ENCODE measurements around the gene MGAM2. TPM values are rescaled to one million over a fixed set of nuclear protein-coding genes. Genes with fewer than 3 reads are reported as not detected.

Gene MGAM2
- total and polyA plus RNA-seq, 2 of the 8 experiments (the other 6 are each of a cell fraction or from before 2014, with no cell fraction given) = 0.02 TPM; not detected in 1

DNA sequence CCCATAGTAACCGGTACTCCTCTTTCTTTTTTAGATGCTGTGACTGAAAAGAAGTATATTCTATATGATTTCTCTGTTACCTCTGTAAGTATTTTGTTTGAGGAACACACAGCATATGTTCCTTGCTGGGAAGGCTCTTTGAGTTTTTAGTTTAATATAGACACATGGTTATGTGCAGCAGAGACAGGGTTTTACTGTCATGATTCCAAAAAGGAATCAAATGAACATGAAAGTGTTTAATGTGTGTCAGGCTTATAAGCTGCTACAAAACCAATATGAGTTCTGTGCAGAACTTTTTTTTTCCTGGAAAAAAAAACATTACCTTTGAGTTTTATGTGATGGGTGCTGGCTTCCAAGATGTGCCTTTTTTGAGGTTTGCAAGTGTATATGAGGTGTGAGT, 50.4 kb downstream of the MGAM2 start:
- Histone ChIP-seq H3K23ac (ENCODE audit: insufficient read length) (no peak overlapping the region), H3K18ac (ENCODE audit: extremely low read depth, low read length) (no peak overlapping the region), H3K9me3 (ENCODE audit: insufficient read depth in 2 of 2, low read depth in 1 of 2, low read length in 1 of 2) (no peaks in the 10 kb centered on the region), H2BK5ac (ENCODE audit: low read depth, low read length) (no peak overlapping the region), H2BK15ac (ENCODE audit: low read length) (no peak overlapping the region), H3K27me3 (replicated peaks in 1 of 4; ENCODE audit: control insufficient read depth in 3 of 4, extremely low read depth in 1 of 4, insufficient read depth in 3 of 4, low read length in 3 of 4) (no peaks in the 10 kb centered on the region), H3K4ac (replicated peaks; ENCODE audit: insufficient read length, low read depth, low read length) (no peak overlapping the region), H2AK5ac (ENCODE audit: low read depth, low read length) (no peak overlapping the region), H2AFZ (ENCODE audit: low read length) (no peak overlapping the region), H4K8ac (ENCODE audit: extremely low read depth, insufficient read depth, low read length) (no peak overlapping the region), H3K56ac (replicated peaks; ENCODE audit: insufficient read length, low read depth, low read length) (no peak overlapping the region), H3K79me2 (ENCODE audit: control insufficient read depth in 1 of 2, insufficient read depth in 2 of 2, low read length in 2 of 2) (no peaks in the 10 kb centered on the region), H2BK20ac (ENCODE audit: low read length) (no peak overlapping the region), H3K4me1 (replicated peaks in 1 of 4; ENCODE audit: control insufficient read depth in 3 of 4, insufficient read depth in 4 of 4, low read length in 3 of 4) (no peaks in the 10 kb centered on the region), H2BK120ac (replicated peaks; ENCODE audit: low read depth, low read length) (no peak overlapping the region), H4K20me1 (replicated peaks in 1 of 2; ENCODE audit: control insufficient read depth in 1 of 2, insufficient read depth in 2 of 2, low read length in 2 of 2) (no peaks in the 10 kb centered on the region), H2BK12ac (ENCODE audit: low read depth, low read length) (no peak overlapping the region), H3K79me1 (ENCODE audit: low read depth, low read length) (no peaks in the 10 kb centered on the region), H4K5ac (ENCODE audit: insufficient read length, low read depth, low read length) (no peak overlapping the region), H3K27ac (ENCODE audit: low read depth, low read length) (no peak overlapping the region), H3K4me3 (ENCODE audit: extremely low read depth in 1 of 4, insufficient read depth in 2 of 4, low read depth in 3 of 4, low read length in 4 of 4) (no peak overlapping the region), H3K23me2 (ENCODE audit: low read depth, low read length) (no peaks in the 10 kb centered on the region), H4K91ac (replicated peaks; ENCODE audit: insufficient read length, low read length) (no peak overlapping the region), H3K9ac (replicated peaks in 1 of 4; ENCODE audit: extremely low read depth in 1 of 4, low read depth in 3 of 4, low read length in 3 of 4) (no peak overlapping the region), H3K14ac (ENCODE audit: insufficient read length) (no peak overlapping the region), H3K36me3 (ENCODE audit: control insufficient read depth in 2 of 4, insufficient read depth in 4 of 4, low read length in 3 of 4) (no peaks in the 10 kb centered on the region), H3K4me2 (ENCODE audit: insufficient read depth in 1 of 2, low read depth in 2 of 2, low read length in 2 of 2) (no peak overlapping the region)
- POLR2A ChIA-PET (ENCODE audit: partially characterized antibody) = interaction anchor here (0.7 kb wide), 1 partner anchor 145 kb away, joined by 4 read pairs; no protein-coding TSS in a partner anchor
- DNase-seq (ENCODE audit: low read depth in 1 of 2, low spot score in 2 of 2) = no peak
- CTCF ChIA-PET (ENCODE audit: partially characterized antibody) = no interaction called here
- FAIRE-seq = no peak
- WGBS, 2 experiments (ENCODE audit: extremely low coverage in 1 of 2, insufficient coverage in 1 of 2, insufficient read length in 1 of 2, insufficient replicate concordance in 2 of 2, low coverage in 1 of 2, low lambda C conversion rate in 2 of 2, missing lambda C conversion rate in 1 of 2) = 100% methylated on average over 1 of the region's 1 CpG; no CpG with 5 or more reads in 1 of the 2 experiments
- no peak for TF ChIP-seq TEAD4 (IDR thresholded peaks at IDR 0.05; ENCODE audit: low read depth, low read length)
- no peak for TF ChIP-seq PHF8 (conservative IDR thresholded peaks at IDR 0.05; ENCODE audit: low read depth, low read length)
- no peak for TF ChIP-seq NRF1 (IDR thresholded peaks at IDR 0.05; ENCODE audit: low read depth, low read length)
- TF ChIP-seq GTF2F1 (IDR thresholded peaks at IDR 0.05; ENCODE audit: borderline replicate concordance, low read depth, low read length) = no peak
- TF ChIP-seq SIN3A (conservative IDR thresholded peaks at IDR 0.05 in 1 of 2, IDR thresholded peaks at IDR 0.05 in 1 of 2; ENCODE audit: low read depth in 1 of 2, low read length in 2 of 2) = no peak
- no peak for TF ChIP-seq JUN (IDR thresholded peaks at IDR 0.05; ENCODE audit: low read depth, low read length)
- TF ChIP-seq TCF12 (IDR thresholded peaks at IDR 0.05; ENCODE audit: low read depth, low read length) = no peak
- no peak for TF ChIP-seq EP300 (IDR thresholded peaks at IDR 0.05; ENCODE audit: borderline replicate concordance in 1 of 2, low read depth in 2 of 2, low read length in 2 of 2)
- no peak for TF ChIP-seq RAD21 (IDR thresholded peaks at IDR 0.05 in 1 of 2, conservative IDR thresholded peaks at IDR 0.05 in 1 of 2; ENCODE audit: low read depth in 2 of 2, low read length in 2 of 2)
- TF ChIP-seq POLR2AphosphoS5 (IDR thresholded peaks at IDR 0.05; ENCODE audit: low read depth, low read length) = no peak

All from H1 (cell line).